ENCODE results near the gene NES.

Gene NES

GRCh38 chr1:156662005-156662799 is 15.0 kb downstream of the NES start:
- DNase-seq (ENCODE audit: low spot score), result peak; percentile 96

GRCh38 chr1:156660752-156661112 is 16.5 kb downstream of the NES start:
- no peak for DNase-seq (ENCODE audit: low spot score)

GRCh38 chr1:156659988-156660751 is 17.0 kb downstream of the NES start:
- DNase-seq (ENCODE audit: low spot score), result peak; percentile 93

GRCh38 chr1:156659661-156659987 is 17.6 kb downstream of the NES start:
- no peak for DNase-seq (ENCODE audit: low spot score)

GRCh38 chr1:156658945-156659574 is 18.1 kb downstream of the NES start:
- no peak for DNase-seq (ENCODE audit: low spot score)

- DNase-seq (ENCODE audit: low spot score), result no peak
Observed at GRCh38 chr1:156658496-156658895, 18.7 kb downstream of the NES start.

- no peak for DNase-seq (ENCODE audit: low spot score)
Observed at GRCh38 chr1:156657741-156658319, 19.4 kb downstream of the NES start.

GRCh38 chr1:156656806-156657740 is 20.1 kb downstream of the NES start:
- DNase-seq (ENCODE audit: low spot score), result peak; percentile 62

- no peak for DNase-seq (ENCODE audit: low spot score)
Observed at GRCh38 chr1:156655904-156656516, 21.2 kb downstream of the NES start.

GRCh38 chr1:156655151-156655903 is 21.9 kb downstream of the NES start:
- DNase-seq (ENCODE audit: low spot score), result no peak

GRCh38 chr1:156654700-156655099 is 22.5 kb downstream of the NES start:
- DNase-seq (ENCODE audit: low spot score), result no peak

GRCh38 chr1:156652992-156653355 is 24.2 kb downstream of the NES start:
- no peak for DNase-seq (ENCODE audit: low spot score)

- no peak for DNase-seq (ENCODE audit: low spot score)
Observed at GRCh38 chr1:156652131-156652991, 24.8 kb downstream of the NES start.

- DNase-seq (ENCODE audit: low spot score), result no peak
Observed at GRCh38 chr1:156648951-156649350, 28.3 kb downstream of the NES start.

GRCh38 chr1:156648496-156648895 is 28.7 kb downstream of the NES start:
- no peak for DNase-seq (ENCODE audit: low spot score)

- DNase-seq (ENCODE audit: low spot score), result no peak
Observed at GRCh38 chr1:156647351-156647750, 29.9 kb downstream of the NES start.

- no peak for DNase-seq (ENCODE audit: low spot score)
Observed at GRCh38 chr1:156646738-156647211, 30.4 kb downstream of the NES start.

- DNase-seq (ENCODE audit: low spot score), result no peak
Observed at GRCh38 chr1:156645666-156646065, 31.5 kb downstream of the NES start.

GRCh38 chr1:156645056-156645455 is 32.2 kb downstream of the NES start:
- DNase-seq (ENCODE audit: low spot score), result no peak

Data from pons (tissue), 1 donor.